ENCODE measurements around the gene AMBP. TPM values are rescaled to one million over a fixed set of nuclear protein-coding genes. Genes with fewer than 3 reads are reported as not detected.
A peak's percentile ranks its signal among the peaks of the same experiment; 100 is the strongest.

The AMBP gene
- total RNA-seq, 2 donors from 2014 or later: 0.68 to 2.9 TPM

- Histone ChIP-seq H3K4me3 (ENCODE audit: low read length) (no peak overlapping the region), H3K27ac (ENCODE audit: low read depth, low read length) (no peak overlapping the region), H3K36me3 (ENCODE audit: control insufficient read depth, insufficient read depth, low read length) (no peaks in the 10 kb centered on the region), H3K9ac (ENCODE audit: extremely low read depth, low read length, poor library complexity, severe bottlenecking) (no peak overlapping the region), H3K4me1 (ENCODE audit: control insufficient read depth, insufficient read depth, low read length) (no peaks in the 10 kb centered on the region), H3K9me3 (ENCODE audit: control insufficient read depth, low read length) (no peaks in the 10 kb centered on the region), H3K27me3 (ENCODE audit: control insufficient read depth, insufficient read depth, low read length, poor library complexity, severe bottlenecking) (peaks cover 8% of the 10 kb centered on the region)
- Mint-ChIP-seq H3K36me3 (ENCODE audit: low read depth) (no peaks in the 10 kb centered on the region), H3K27me3 (ENCODE audit: insufficient read depth) (peaks cover 9% of the 10 kb centered on the region), H3K4me3 (no peak overlapping the region), H3K9me3 (peaks cover 3% of the 10 kb centered on the region), H3K27ac (no peak overlapping the region), H3K4me1 (peaks cover 26% of the 10 kb centered on the region)
- TF ChIP-seq, protein P1, sequence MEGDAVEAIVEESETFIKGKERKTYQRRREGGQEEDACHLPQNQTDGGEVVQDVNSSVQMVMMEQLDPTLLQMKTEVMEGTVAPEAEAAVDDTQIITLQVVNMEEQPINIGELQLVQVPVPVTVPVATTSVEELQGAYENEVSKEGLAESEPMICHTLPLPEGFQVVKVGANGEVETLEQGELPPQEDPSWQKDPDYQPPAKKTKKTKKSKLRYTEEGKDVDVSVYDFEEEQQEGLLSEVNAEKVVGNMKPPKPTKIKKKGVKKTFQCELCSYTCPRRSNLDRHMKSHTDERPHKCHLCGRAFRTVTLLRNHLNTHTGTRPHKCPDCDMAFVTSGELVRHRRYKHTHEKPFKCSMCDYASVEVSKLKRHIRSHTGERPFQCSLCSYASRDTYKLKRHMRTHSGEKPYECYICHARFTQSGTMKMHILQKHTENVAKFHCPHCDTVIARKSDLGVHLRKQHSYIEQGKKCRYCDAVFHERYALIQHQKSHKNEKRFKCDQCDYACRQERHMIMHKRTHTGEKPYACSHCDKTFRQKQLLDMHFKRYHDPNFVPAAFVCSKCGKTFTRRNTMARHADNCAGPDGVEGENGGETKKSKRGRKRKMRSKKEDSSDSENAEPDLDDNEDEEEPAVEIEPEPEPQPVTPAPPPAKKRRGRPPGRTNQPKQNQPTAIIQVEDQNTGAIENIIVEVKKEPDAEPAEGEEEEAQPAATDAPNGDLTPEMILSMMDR (conservative IDR thresholded peaks at IDR 0.05): peak; percentile 86
- WGBS, 2 experiments (ENCODE audit: insufficient coverage in 1 of 2, insufficient read length in 1 of 2): 57 to 63% methylated on average over 8 to 10 of the region's 10 CpGs
- peak; percentile 96 for DNase-seq
Observed at GRCh38 chr9:114082017-114082762, 4.1 kb upstream of the AMBP start.

GRCh38 chr9:114081441-114082016, 3.4 kb upstream of the AMBP start:
- no peaks in the 10 kb centered on the region for H3K36me3 Mint-ChIP-seq (ENCODE audit: low read depth)
- H3K9me3 Mint-ChIP-seq: peaks cover 3% of the 10 kb centered on the region
- peaks cover 8% of the 10 kb centered on the region for H3K27me3 ChIP-seq (ENCODE audit: control insufficient read depth, insufficient read depth, low read length, poor library complexity, severe bottlenecking)
- no peaks in the 10 kb centered on the region for H3K9me3 ChIP-seq (ENCODE audit: control insufficient read depth, low read length)
- H3K4me3 ChIP-seq (ENCODE audit: low read length): no peak overlapping the region
- H3K4me1 ChIP-seq (ENCODE audit: control insufficient read depth, insufficient read depth, low read length): no peaks in the 10 kb centered on the region
- H3K4me1 Mint-ChIP-seq: peaks cover 28% of the 10 kb centered on the region
- TF ChIP-seq, protein P1 (conservative IDR thresholded peaks at IDR 0.05): no peak
- no peak overlapping the region for H3K27ac ChIP-seq (ENCODE audit: low read depth, low read length)
- no peaks in the 10 kb centered on the region for H3K36me3 ChIP-seq (ENCODE audit: control insufficient read depth, insufficient read depth, low read length)
- H3K27me3 Mint-ChIP-seq (ENCODE audit: insufficient read depth): peaks cover 8% of the 10 kb centered on the region
- peak overlapping the region; percentile 81 for H3K27ac Mint-ChIP-seq
- 92 to 94% methylated on average over 4 to 6 of the region's 6 CpGs for WGBS, 2 experiments (ENCODE audit: insufficient coverage in 1 of 2, insufficient read length in 1 of 2)
- peak overlapping the region; percentile 13 for H3K4me3 Mint-ChIP-seq
- H3K9ac ChIP-seq (ENCODE audit: extremely low read depth, low read length, poor library complexity, severe bottlenecking): no peak overlapping the region
- peak; percentile 20 for DNase-seq

- Mint-ChIP-seq H3K4me1 (peaks cover 30% of the 10 kb centered on the region), H3K9me3 (peaks cover 3% of the 10 kb centered on the region)
- peak; percentile 41 for DNase-seq
Observed at GRCh38 chr9:114080773-114081440, 2.8 kb upstream of the AMBP start.

More at GRCh38 chr9:114080773-114081440, 2.8 kb upstream of the AMBP start:
- Mint-ChIP-seq H3K36me3 (ENCODE audit: low read depth) (no peaks in the 10 kb centered on the region), H3K4me3 (peak overlapping the region; percentile 13), H3K27ac (peak overlapping the region; percentile 81), H3K27me3 (ENCODE audit: insufficient read depth) (peaks cover 13% of the 10 kb centered on the region)
- 83 to 86% methylated on average over 5 to 7 of the region's 7 CpGs for WGBS, 2 experiments (ENCODE audit: insufficient coverage in 1 of 2, insufficient read length in 1 of 2)
- no peak overlapping the region for H3K27ac ChIP-seq (ENCODE audit: low read depth, low read length)
- no peak overlapping the region for H3K9ac ChIP-seq (ENCODE audit: extremely low read depth, low read length, poor library complexity, severe bottlenecking)
- no peaks in the 10 kb centered on the region for H3K4me1 ChIP-seq (ENCODE audit: control insufficient read depth, insufficient read depth, low read length)
- no peaks in the 10 kb centered on the region for H3K9me3 ChIP-seq (ENCODE audit: control insufficient read depth, low read length)
- no peaks in the 10 kb centered on the region for H3K36me3 ChIP-seq (ENCODE audit: control insufficient read depth, insufficient read depth, low read length)
- H3K4me3 ChIP-seq (ENCODE audit: low read length): no peak overlapping the region
- TF ChIP-seq, protein P1 (conservative IDR thresholded peaks at IDR 0.05): no peak
- peaks cover 8% of the 10 kb centered on the region for H3K27me3 ChIP-seq (ENCODE audit: control insufficient read depth, insufficient read depth, low read length, poor library complexity, severe bottlenecking)
